GM12801 (cell line): ENCODE measurements around the gene GLOD5.

Experiments used
- TF ChIP-seq, protein P1 (sequence below): IDR thresholded peaks from one replicate; pipeline ENCODE4 v1.5.1; 2011; ENCODE audit warnings: control low read depth; ENCODE audit not compliant: insufficient read length; ENCODE audit errors: extremely low read depth

GLOD5 gene

GRCh38 chrX:48818866-48819265 lies 57.3 kb downstream of the GLOD5 start:
- TF ChIP-seq, protein P1, sequence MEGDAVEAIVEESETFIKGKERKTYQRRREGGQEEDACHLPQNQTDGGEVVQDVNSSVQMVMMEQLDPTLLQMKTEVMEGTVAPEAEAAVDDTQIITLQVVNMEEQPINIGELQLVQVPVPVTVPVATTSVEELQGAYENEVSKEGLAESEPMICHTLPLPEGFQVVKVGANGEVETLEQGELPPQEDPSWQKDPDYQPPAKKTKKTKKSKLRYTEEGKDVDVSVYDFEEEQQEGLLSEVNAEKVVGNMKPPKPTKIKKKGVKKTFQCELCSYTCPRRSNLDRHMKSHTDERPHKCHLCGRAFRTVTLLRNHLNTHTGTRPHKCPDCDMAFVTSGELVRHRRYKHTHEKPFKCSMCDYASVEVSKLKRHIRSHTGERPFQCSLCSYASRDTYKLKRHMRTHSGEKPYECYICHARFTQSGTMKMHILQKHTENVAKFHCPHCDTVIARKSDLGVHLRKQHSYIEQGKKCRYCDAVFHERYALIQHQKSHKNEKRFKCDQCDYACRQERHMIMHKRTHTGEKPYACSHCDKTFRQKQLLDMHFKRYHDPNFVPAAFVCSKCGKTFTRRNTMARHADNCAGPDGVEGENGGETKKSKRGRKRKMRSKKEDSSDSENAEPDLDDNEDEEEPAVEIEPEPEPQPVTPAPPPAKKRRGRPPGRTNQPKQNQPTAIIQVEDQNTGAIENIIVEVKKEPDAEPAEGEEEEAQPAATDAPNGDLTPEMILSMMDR = no peak

DNA sequence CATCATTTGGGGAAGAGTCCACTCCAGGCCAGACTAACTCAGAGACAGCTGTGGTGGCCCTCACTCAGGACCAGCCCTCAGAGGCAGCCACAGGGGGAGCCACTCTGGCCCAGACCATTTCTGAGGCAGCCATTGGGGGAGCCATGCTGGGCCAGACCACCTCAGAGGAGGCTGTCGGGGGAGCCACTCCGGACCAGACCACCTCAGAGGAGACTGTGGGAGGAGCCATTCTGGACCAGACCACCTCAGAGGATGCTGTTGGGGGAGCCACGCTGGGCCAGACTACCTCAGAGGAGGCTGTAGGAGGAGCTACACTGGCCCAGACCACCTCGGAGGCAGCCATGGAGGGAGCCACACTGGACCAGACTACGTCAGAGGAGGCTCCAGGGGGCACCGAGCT lies 61.5 kb downstream of the GLOD5 start:
- TF ChIP-seq, protein P1 = no peak
